GM12801 (cell line): Measurements from ENCODE around the gene SOCS6.

Experiments
- TF ChIP-seq, protein P1 (sequence below): IDR thresholded peaks from one replicate; pipeline ENCODE4 v1.5.1; 2011; ENCODE audit warnings: control low read depth; ENCODE audit not compliant: insufficient read length; ENCODE audit errors: extremely low read depth

The SOCS6 gene

DNA sequence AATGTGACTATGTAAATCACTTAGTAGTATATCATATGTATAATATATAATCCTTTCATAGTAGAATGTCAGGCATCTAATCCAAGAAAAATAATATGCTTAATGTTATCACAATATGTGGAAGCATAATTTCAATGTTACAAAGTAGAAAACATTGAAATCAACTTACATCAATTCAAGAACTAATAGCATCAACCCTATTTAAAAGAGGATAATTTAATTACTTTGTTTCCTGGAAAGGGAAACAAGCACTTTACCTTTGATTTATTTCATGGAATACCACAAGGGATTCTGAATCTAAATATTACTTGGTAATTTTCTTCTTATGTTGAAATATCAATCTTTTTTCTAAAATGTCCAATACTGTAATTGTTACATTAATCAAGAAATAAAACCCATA lies 30.6 kb upstream of the SOCS6 start:
- TF ChIP-seq, protein P1, sequence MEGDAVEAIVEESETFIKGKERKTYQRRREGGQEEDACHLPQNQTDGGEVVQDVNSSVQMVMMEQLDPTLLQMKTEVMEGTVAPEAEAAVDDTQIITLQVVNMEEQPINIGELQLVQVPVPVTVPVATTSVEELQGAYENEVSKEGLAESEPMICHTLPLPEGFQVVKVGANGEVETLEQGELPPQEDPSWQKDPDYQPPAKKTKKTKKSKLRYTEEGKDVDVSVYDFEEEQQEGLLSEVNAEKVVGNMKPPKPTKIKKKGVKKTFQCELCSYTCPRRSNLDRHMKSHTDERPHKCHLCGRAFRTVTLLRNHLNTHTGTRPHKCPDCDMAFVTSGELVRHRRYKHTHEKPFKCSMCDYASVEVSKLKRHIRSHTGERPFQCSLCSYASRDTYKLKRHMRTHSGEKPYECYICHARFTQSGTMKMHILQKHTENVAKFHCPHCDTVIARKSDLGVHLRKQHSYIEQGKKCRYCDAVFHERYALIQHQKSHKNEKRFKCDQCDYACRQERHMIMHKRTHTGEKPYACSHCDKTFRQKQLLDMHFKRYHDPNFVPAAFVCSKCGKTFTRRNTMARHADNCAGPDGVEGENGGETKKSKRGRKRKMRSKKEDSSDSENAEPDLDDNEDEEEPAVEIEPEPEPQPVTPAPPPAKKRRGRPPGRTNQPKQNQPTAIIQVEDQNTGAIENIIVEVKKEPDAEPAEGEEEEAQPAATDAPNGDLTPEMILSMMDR, result no peak

DNA sequence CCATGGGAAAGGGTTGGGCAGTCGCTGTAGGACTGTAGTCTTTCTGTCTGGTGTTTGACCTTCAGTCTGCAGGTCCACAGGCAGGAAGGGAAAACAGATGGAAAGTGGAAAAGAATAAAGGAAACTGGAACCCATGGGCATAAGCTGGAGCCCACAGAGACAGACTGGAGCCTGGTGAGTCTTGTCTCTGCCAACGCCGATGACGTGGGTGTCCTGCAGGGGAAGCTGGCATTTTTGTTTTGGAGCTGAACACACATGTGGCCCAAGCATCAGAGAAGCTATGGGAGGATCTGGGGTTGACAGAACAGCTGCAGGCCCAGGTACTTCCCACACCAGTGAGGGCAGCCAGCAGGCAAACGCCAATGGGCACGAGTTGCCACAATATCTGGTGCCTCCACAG lies 28.2 kb upstream of the SOCS6 start:
- TF ChIP-seq, protein P1, result no peak

DNA sequence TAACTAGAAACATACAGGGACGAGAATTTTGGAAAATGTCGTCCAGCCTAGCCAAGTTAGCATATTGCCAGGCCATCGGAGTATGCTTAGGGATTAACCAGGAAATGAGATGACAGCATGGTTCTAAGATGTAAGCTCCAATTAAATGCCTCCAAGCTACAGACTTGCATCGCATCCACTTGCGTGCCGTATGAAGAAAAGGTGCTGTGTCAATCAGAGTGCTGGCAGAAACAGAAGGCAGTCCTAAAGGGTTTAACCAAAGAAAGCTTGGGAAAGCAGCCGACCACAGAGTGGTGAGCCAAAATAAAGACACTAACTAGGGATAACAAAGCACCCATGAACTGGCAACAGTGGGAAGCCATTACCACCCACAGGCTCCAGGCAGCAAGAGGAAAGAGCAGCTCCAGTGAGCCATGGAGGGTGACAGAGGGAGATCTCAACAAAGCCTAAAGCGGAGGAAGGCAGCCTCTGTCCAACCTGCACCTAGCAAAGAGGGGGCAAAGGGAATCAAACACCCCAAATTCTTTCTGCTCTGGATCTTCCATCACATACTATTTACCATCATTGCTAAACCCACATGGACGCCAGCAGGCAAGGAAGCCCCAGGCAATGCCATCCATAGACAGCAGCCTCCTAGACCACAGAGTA lies 27.6 kb upstream of the SOCS6 start:
- TF ChIP-seq, protein P1, result no peak

DNA sequence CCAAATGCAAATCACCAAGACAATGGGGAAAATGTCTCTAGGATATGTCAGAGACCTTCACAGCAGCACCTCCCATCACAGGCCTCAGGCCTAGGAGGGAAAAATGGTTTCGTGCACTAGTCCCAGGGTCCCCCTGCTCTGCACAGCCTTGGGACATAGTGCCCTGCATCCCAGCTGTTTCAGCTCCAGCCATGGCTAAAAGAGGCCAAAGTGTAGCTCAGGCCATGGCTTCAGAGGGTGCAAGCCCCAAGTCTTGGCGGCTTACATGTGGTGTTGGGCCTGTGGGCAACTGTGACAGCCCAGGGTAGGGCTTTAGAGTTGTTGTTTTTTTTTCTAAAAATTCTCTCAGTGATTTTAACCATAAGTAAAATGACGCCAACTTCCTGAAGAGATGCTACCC lies 25.5 kb upstream of the SOCS6 start:
- TF ChIP-seq, protein P1, result no peak

DNA sequence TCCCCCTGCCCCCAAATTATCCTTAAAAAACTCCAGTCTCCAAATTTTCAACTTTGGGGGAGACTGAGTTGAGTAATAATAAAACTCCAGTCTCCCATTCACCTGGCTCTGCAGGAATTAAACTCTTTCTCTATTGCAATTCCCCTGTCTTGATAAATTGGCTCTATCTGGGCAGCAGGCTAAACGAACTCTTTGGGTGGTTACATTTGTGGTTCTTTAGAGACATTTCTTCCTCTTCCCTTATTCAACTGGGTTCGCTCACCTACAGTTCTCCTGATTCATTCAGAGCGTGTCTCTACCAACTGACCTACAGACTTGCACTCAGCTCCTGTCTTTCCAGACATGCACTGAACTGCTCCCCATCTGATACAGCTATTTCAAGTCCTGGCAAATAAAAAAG lies 17.1 kb upstream of the SOCS6 start:
- TF ChIP-seq, protein P1, result no peak

DNA sequence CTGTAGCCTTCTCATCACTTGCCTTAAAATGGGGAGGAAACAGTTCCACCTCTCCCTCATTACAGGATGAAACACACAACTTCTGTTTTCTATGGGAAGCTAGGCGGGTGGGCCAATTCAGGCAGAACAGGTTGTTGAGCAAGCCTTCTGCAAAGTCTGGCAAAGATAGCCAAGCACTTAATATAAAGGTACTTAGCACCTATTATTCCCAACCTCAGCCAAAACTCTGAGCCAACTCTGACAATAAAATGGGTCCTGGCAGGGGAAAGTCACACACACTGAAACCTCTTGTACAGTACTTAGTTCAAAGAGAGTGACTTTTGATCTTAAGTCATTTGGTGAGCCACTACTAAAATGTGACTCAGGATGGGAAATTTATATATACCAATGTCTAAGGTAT lies 15.8 kb upstream of the SOCS6 start:
- TF ChIP-seq, protein P1, result no peak

- TF ChIP-seq, protein P1, result no peak
Observed at GRCh38 chr18:70276416-70277191, 12.2 kb upstream of the SOCS6 start.
